H1 (cell line): ENCODE measurements around the gene FANCE. TPM values are rescaled to one million over a fixed set of nuclear protein-coding genes. Genes with fewer than 3 reads are reported as not detected.

Experiments used
- CHD7 ChIP-seq: fragments of 300-600 bp; sonication (generic); IDR thresholded peaks from 2 replicates; pipeline ENCODE4 v1.7.1; 2012; ENCODE audit warnings: low read length, moderate library complexity, mild to moderate bottlenecking, inconsistent platforms; ENCODE audit not compliant: insufficient replicate concordance
- E2F6 ChIP-seq: IDR thresholded peaks from 2 replicates; pipeline ENCODE4 v1.6.1; 2012; ENCODE audit warnings: inconsistent platforms
- RFX5 ChIP-seq: IDR thresholded peaks from 2 replicates; pipeline ENCODE4 v1.6.1; 2011; ENCODE audit warnings: low read depth, low read length, improper control_type of control experiment, borderline replicate concordance
- polyA plus RNA-seq, 7 experiments: library from polyadenylated mRNA; depleted of rRNA in 3 of 7; stranded (reverse) in 5 of 7; unstranded in 2 of 7; fragments of >200 nt in 5 of 7; fragments of 200-250 nt in 2 of 7; gene quantifications; 1 replicate in 5 of 7; 2 replicates in 1 of 7; 4 replicates in 1 of 7; pipeline versions ENCODE4 v1.2.1 to v1.2.3, GENCODE V29; 2011 to 2013; ENCODE audit warnings: missing spikeins in 2 of 7, mixed read lengths in 2 of 7
- total RNA-seq: library from RNA; stranded (reverse); fragmentation: NEBNext Ultra II Directional; extraction: Animal tissue kit (Norgen Biotek cat#: 25700); gene quantifications from 2 replicates; pipeline ENCODE4 v1.2.1, GENCODE V29; 2021

FANCE gene
- total and polyA plus RNA-seq, 2 of the 8 experiments (the other 6 are each of a cell fraction or from before 2014, with no cell fraction given) = 16.1 to 17.0 TPM

GRCh38 chr6:35512740-35513139 is 60.6 kb downstream of the FANCE start, which contains the start of gene TULP1 (continued):
- TF ChIP-seq CHD7 (no peak), E2F6 (no peak), RFX5 (no peak)
